Measurements from ENCODE around the gene MAL. TPM values are rescaled to one million over a fixed set of nuclear protein-coding genes. Genes with fewer than 3 reads are reported as not detected.

MAL gene
- total and polyA plus RNA-seq, 2 of the 8 experiments (the other 6 are each of a cell fraction or from before 2014, with no cell fraction given) = not detected

DNA sequence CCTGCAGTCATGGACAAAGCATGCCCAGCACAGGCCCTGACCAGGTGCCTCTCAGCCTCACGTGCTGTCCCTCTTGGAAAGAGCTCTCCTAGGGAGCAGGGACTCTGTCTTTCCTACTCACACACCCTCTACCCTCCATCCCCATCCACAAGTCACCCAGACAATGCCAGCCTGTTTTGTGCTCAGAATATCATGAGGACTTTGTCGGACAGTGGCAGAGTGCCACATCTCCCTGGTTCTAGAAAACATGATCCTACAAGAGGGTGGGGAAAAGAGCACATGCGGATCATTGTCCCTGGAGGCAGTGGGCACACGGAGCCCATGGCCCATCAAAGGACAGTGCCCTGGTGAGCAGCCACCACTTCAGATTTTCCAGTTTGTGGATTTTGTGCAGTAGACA, 3.7 kb upstream of the MAL start:
- no peak overlapping the region for H3K56ac ChIP-seq (replicated peaks; ENCODE audit: insufficient read length, low read depth, low read length)
- H3K4me3 ChIP-seq (ENCODE audit: extremely low read depth in 1 of 4, insufficient read depth in 2 of 4, low read depth in 3 of 4, low read length in 4 of 4) = no peak overlapping the region
- POLR2A ChIA-PET (ENCODE audit: partially characterized antibody) = no interaction called here
- DNase-seq (ENCODE audit: low read depth in 1 of 2, low spot score in 2 of 2) (no peak), FAIRE-seq (no peak)
- H3K4ac ChIP-seq (replicated peaks; ENCODE audit: insufficient read length, low read depth, low read length) = no peak overlapping the region
- no peak overlapping the region for H2AK5ac ChIP-seq (ENCODE audit: low read depth, low read length)
- no peak overlapping the region for H3K23ac ChIP-seq (ENCODE audit: insufficient read length)
- H3K18ac ChIP-seq (ENCODE audit: extremely low read depth, low read length) = no peak overlapping the region
- 60% methylated on average over 4 of the region's 4 CpGs; no CpG with 5 or more reads in 1 of the 2 experiments for WGBS, 2 experiments (ENCODE audit: extremely low coverage in 1 of 2, insufficient coverage in 1 of 2, insufficient read length in 1 of 2, insufficient replicate concordance in 2 of 2, low coverage in 1 of 2, low lambda C conversion rate in 2 of 2, missing lambda C conversion rate in 1 of 2)
- no peaks in the 10 kb centered on the region; a peak in 1 of 8 replicates for H3K36me3 ChIP-seq (ENCODE audit: control insufficient read depth in 2 of 4, insufficient read depth in 4 of 4, low read length in 3 of 4)
- H4K8ac ChIP-seq (ENCODE audit: extremely low read depth, insufficient read depth, low read length) = no peak overlapping the region
- H4K20me1 ChIP-seq (replicated peaks in 1 of 2; ENCODE audit: control insufficient read depth in 1 of 2, insufficient read depth in 2 of 2, low read length in 2 of 2) = no peaks in the 10 kb centered on the region
- no peaks in the 10 kb centered on the region for H3K23me2 ChIP-seq (ENCODE audit: low read depth, low read length)
- CTCF ChIA-PET (ENCODE audit: partially characterized antibody) = interaction anchor here (1.1 to 1.2 kb wide), 2 partner anchors 31 to 65 kb away, joined by 3 to 5 read pairs; no protein-coding TSS in a partner anchor
- H2BK20ac ChIP-seq (ENCODE audit: low read length) = no peak overlapping the region
- H3K4me1 ChIP-seq (replicated peaks in 1 of 4; ENCODE audit: control insufficient read depth in 3 of 4, insufficient read depth in 4 of 4, low read length in 3 of 4) = peaks cover 0 to 7% (median 0%) of the 10 kb centered on the region in 4 experiments; a peak in 1 of 7 replicates
- peaks cover 5 to 33% (median 27%) of the 10 kb centered on the region in 4 experiments for H3K27me3 ChIP-seq (replicated peaks in 1 of 4; ENCODE audit: control insufficient read depth in 3 of 4, extremely low read depth in 1 of 4, insufficient read depth in 3 of 4, low read length in 3 of 4)
- peaks cover 43 to 98% of the 10 kb centered on the region in 2 experiments for H3K9me3 ChIP-seq (ENCODE audit: insufficient read depth in 2 of 2, low read depth in 1 of 2, low read length in 1 of 2)
- no peak overlapping the region for H3K14ac ChIP-seq (ENCODE audit: insufficient read length)
- no peak overlapping the region for H2BK120ac ChIP-seq (replicated peaks; ENCODE audit: low read depth, low read length)
- H2BK12ac ChIP-seq (ENCODE audit: low read depth, low read length) = no peak overlapping the region
- H3K79me2 ChIP-seq (ENCODE audit: control insufficient read depth in 1 of 2, insufficient read depth in 2 of 2, low read length in 2 of 2) = no peaks in the 10 kb centered on the region
- TF ChIP-seq EP300 (IDR thresholded peaks at IDR 0.05; ENCODE audit: borderline replicate concordance in 1 of 2, low read depth in 2 of 2, low read length in 2 of 2) (no peak), POLR2A (IDR thresholded peaks at IDR 0.05; ENCODE audit: control extremely low read depth in 1 of 2, low read depth in 2 of 2, low read length in 2 of 2) (no peak), GABPA (IDR thresholded peaks at IDR 0.05; ENCODE audit: borderline replicate concordance, insufficient read depth, low read length) (no peak), CHD2 (IDR thresholded peaks at IDR 0.05; ENCODE audit: low read length) (no peak), SP2 (IDR thresholded peaks at IDR 0.05; ENCODE audit: low read length) (no peak), TEAD4 (IDR thresholded peaks at IDR 0.05; ENCODE audit: low read depth, low read length) (no peak), SP1 (IDR thresholded peaks at IDR 0.05; ENCODE audit: low read depth, low read length) (no peak)
- H3K4me2 ChIP-seq (ENCODE audit: insufficient read depth in 1 of 2, low read depth in 2 of 2, low read length in 2 of 2) = no peak overlapping the region
- no peak overlapping the region for H2BK15ac ChIP-seq (ENCODE audit: low read length)
- H4K91ac ChIP-seq (replicated peaks; ENCODE audit: insufficient read length, low read length) = no peak overlapping the region
- H3K79me1 ChIP-seq (ENCODE audit: low read depth, low read length) = no peaks in the 10 kb centered on the region
- H4K5ac ChIP-seq (ENCODE audit: insufficient read length, low read depth, low read length) = no peak overlapping the region
- no peak overlapping the region for H3K27ac ChIP-seq (ENCODE audit: low read depth, low read length)
- no peak overlapping the region for H3K9ac ChIP-seq (replicated peaks in 1 of 4; ENCODE audit: extremely low read depth in 1 of 4, low read depth in 3 of 4, low read length in 3 of 4)
- no peak overlapping the region for H2AFZ ChIP-seq (ENCODE audit: low read length)
- H2BK5ac ChIP-seq (ENCODE audit: low read depth, low read length) = no peak overlapping the region

Measured in H1 (cell line).